ENCODE data around the gene COL27A1.

The COL27A1 gene

DNA sequence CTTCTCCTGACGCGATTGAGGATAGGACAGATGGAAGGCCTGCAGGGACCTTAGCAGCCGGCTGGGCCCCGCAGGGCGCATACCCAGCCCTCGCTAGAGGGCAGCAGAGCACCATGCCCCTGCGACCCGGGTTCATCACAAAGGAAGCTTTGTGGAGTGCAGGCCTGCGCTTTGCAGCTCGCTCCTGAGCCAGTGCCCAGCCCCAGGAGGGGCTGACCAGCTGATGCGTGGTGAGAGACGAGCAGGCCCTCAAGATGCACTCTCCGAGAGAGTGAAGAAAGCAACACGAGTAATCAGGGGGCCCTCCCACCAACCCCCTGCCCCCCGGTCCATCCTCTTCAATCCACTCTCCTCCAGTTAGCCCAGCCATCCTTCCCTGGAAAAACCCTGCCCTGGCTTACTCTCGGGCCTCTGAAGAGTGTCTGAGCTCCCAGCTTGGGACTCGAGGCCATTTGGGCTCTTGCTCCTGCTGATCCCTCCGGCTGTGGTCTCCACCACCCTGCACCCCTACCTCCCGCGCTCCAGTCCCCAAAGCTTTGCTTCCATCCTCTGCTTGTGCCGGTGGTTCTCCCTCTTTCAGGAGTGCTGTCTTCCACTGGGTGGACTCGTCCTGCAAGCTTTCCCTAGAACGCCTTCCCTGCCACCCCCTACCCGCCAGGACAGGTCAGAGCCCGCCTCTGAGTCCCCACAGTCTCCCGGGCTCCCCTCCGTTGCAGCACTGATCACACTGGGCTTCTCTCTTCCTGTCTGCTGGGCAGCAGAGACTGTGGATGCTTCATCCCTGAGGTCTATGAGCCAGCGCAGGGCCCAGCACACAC is 47.1 kb upstream of the COL27A1 start:
- Histone ChIP-seq H3K36me3 (ENCODE audit: control insufficient read depth in 2 of 2, insufficient read depth in 1 of 2, low read length in 2 of 2) (no peaks in the 10 kb centered on the region), H3K4me1 (ENCODE audit: control insufficient read depth, insufficient read depth, low read length) (no peaks in the 10 kb centered on the region), H3K4me3 (ENCODE audit: low read depth, low read length) (no peak overlapping the region), H3K9me3 (ENCODE audit: control insufficient read depth, insufficient read depth, low read depth, low read length) (no peaks in the 10 kb centered on the region), H3K27ac (ENCODE audit: extremely low read depth, low read depth, low read length) (no peak overlapping the region)
- ChIA-PET CTCF (interaction anchor here (0.5 to 10.8 kb wide), 74 partner anchors 8 to 1809 kb away, joined by 3 to 225 read pairs (median 4); partner anchors contain the start of genes AMBP, COL27A1 and KIF12), POLR2A (interaction anchor here (0.6 to 1.5 kb wide), 5 partner anchors 33 to 183 kb away, joined by 3 to 9 read pairs (median 3); no protein-coding TSS in a partner anchor)
- TF ChIP-seq ZEB2 (tag by site-specific recombination; IDR thresholded peaks at IDR 0.05) (no peak), WT1 (tag by site-specific recombination; IDR thresholded peaks at IDR 0.05) (no peak), ZNF292 (tag by site-specific recombination; IDR thresholded peaks at IDR 0.05; ENCODE audit: borderline replicate concordance, low read depth) (no peak), KLF17 (tag by site-specific recombination; IDR thresholded peaks at IDR 0.05) (no peak), ZNF184 (tag by site-specific recombination; IDR thresholded peaks at IDR 0.05) (no peak), TCF7L2 (IDR thresholded peaks at IDR 0.05; ENCODE audit: borderline replicate concordance, low read depth, low read length) (no peak), ZNF211 (tag by site-specific recombination; IDR thresholded peaks at IDR 0.05; ENCODE audit: low read depth) (no peak), SCRT1 (tag by site-specific recombination; IDR thresholded peaks at IDR 0.05; ENCODE audit: borderline replicate concordance) (no peak), ZBTB17 (tag by site-specific recombination; IDR thresholded peaks at IDR 0.05) (0 out of 2 replicates have a peak, but pooled peaks have one; percentile 22), ZNF214 (tag by site-specific recombination; IDR thresholded peaks at IDR 0.05; ENCODE audit: borderline replicate concordance) (no peak), ZNF114 (tag by site-specific recombination; IDR thresholded peaks at IDR 0.05) (no peak), ZNF2 (tag by site-specific recombination; IDR thresholded peaks at IDR 0.05) (peak; percentile 70; the same call in 1 of the 2 replicates), KLF16 (tag by site-specific recombination; IDR thresholded peaks at IDR 0.05) (no peak), ZFP3 (tag by site-specific recombination; IDR thresholded peaks at IDR 0.05; ENCODE audit: low read depth) (no peak), ZNF654 (tag by site-specific recombination; IDR thresholded peaks at IDR 0.05; ENCODE audit: low read depth) (peak; percentile 69), ZFP69B (tag by site-specific recombination; IDR thresholded peaks at IDR 0.05) (0 out of 2 replicates have a peak, but pooled peaks have one; percentile 26), ZNF121 (tag by site-specific recombination; IDR thresholded peaks at IDR 0.05) (no peak)
- TF ChIP-seq, protein P1, sequence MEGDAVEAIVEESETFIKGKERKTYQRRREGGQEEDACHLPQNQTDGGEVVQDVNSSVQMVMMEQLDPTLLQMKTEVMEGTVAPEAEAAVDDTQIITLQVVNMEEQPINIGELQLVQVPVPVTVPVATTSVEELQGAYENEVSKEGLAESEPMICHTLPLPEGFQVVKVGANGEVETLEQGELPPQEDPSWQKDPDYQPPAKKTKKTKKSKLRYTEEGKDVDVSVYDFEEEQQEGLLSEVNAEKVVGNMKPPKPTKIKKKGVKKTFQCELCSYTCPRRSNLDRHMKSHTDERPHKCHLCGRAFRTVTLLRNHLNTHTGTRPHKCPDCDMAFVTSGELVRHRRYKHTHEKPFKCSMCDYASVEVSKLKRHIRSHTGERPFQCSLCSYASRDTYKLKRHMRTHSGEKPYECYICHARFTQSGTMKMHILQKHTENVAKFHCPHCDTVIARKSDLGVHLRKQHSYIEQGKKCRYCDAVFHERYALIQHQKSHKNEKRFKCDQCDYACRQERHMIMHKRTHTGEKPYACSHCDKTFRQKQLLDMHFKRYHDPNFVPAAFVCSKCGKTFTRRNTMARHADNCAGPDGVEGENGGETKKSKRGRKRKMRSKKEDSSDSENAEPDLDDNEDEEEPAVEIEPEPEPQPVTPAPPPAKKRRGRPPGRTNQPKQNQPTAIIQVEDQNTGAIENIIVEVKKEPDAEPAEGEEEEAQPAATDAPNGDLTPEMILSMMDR (tag by site-specific recombination; IDR thresholded peaks at IDR 0.05) = peak; percentile 82
- TF ChIP-seq, protein P2, sequence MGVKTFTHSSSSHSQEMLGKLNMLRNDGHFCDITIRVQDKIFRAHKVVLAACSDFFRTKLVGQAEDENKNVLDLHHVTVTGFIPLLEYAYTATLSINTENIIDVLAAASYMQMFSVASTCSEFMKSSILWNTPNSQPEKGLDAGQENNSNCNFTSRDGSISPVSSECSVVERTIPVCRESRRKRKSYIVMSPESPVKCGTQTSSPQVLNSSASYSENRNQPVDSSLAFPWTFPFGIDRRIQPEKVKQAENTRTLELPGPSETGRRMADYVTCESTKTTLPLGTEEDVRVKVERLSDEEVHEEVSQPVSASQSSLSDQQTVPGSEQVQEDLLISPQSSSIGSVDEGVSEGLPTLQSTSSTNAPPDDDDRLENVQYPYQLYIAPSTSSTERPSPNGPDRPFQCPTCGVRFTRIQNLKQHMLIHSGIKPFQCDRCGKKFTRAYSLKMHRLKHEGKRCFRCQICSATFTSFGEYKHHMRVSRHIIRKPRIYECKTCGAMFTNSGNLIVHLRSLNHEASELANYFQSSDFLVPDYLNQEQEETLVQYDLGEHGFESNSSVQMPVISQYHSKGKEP (tag by site-specific recombination; IDR thresholded peaks at IDR 0.05) = no peak

DNA sequence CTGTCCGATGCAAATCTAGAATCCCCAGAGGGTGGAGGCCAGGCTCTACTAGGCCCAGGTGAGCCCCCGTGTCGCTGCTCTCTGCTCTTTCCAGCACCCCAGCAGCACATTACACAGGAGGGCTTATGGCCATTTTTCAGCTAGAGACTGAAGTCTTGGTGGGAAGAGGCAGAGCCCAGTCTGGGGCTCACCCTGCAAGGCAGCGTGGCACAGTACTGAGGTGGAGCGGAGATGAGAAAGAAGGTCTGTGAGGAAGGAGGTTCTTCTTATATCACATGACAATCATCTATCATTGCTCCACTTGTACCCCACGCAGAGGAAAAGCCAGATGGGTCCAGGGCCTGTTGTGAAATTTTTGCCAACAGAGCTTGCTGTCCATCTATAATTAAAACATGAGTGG is 46.2 kb upstream of the COL27A1 start:
- CTCF ChIA-PET = interaction anchor here (0.5 to 10.8 kb wide), 25 partner anchors 9 to 244 kb away, joined by 3 to 225 read pairs (median 11); partner anchors contain the start of genes COL27A1 and KIF12
- H3K9me3 ChIP-seq (ENCODE audit: control insufficient read depth, insufficient read depth, low read depth, low read length) = no peaks in the 10 kb centered on the region
- POLR2A ChIA-PET = interaction anchor here (0.8 kb wide), 1 partner anchor 179 kb away, joined by 3 read pairs; no protein-coding TSS in a partner anchor
- no peaks in the 10 kb centered on the region for H3K4me1 ChIP-seq (ENCODE audit: control insufficient read depth, insufficient read depth, low read length)
- no peaks in the 10 kb centered on the region for H3K36me3 ChIP-seq (ENCODE audit: control insufficient read depth in 2 of 2, insufficient read depth in 1 of 2, low read length in 2 of 2)
- H3K4me3 ChIP-seq (ENCODE audit: low read depth, low read length) = no peak overlapping the region
- H3K27ac ChIP-seq (ENCODE audit: extremely low read depth, low read depth, low read length) = no peak overlapping the region
- TF ChIP-seq GLI4 (tag by site-specific recombination; IDR thresholded peaks at IDR 0.05) = no peak
- TF ChIP-seq ZNF155 (tag by site-specific recombination; IDR thresholded peaks at IDR 0.05) = no peak
- no peak for TF ChIP-seq ZNF558 (tag by site-specific recombination; IDR thresholded peaks at IDR 0.05)
- no peak for TF ChIP-seq ZNF132 (tag by site-specific recombination; IDR thresholded peaks at IDR 0.05; ENCODE audit: borderline replicate concordance)
- no peak for TF ChIP-seq ZNF560 (tag by site-specific recombination; IDR thresholded peaks at IDR 0.05; ENCODE audit: borderline replicate concordance)
- TF ChIP-seq SP3 (tag by site-specific recombination; IDR thresholded peaks at IDR 0.05) = no peak
- TF ChIP-seq ZNF23 (tag by site-specific recombination; IDR thresholded peaks at IDR 0.05; ENCODE audit: borderline replicate concordance) = no peak
- TF ChIP-seq ZNF660 (tag by site-specific recombination; IDR thresholded peaks at IDR 0.05) = no peak
- TF ChIP-seq, protein P3, sequence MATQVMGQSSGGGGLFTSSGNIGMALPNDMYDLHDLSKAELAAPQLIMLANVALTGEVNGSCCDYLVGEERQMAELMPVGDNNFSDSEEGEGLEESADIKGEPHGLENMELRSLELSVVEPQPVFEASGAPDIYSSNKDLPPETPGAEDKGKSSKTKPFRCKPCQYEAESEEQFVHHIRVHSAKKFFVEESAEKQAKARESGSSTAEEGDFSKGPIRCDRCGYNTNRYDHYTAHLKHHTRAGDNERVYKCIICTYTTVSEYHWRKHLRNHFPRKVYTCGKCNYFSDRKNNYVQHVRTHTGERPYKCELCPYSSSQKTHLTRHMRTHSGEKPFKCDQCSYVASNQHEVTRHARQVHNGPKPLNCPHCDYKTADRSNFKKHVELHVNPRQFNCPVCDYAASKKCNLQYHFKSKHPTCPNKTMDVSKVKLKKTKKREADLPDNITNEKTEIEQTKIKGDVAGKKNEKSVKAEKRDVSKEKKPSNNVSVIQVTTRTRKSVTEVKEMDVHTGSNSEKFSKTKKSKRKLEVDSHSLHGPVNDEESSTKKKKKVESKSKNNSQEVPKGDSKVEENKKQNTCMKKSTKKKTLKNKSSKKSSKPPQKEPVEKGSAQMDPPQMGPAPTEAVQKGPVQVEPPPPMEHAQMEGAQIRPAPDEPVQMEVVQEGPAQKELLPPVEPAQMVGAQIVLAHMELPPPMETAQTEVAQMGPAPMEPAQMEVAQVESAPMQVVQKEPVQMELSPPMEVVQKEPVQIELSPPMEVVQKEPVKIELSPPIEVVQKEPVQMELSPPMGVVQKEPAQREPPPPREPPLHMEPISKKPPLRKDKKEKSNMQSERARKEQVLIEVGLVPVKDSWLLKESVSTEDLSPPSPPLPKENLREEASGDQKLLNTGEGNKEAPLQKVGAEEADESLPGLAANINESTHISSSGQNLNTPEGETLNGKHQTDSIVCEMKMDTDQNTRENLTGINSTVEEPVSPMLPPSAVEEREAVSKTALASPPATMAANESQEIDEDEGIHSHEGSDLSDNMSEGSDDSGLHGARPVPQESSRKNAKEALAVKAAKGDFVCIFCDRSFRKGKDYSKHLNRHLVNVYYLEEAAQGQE (tag by site-specific recombination; IDR thresholded peaks at IDR 0.05) = no peak

All from HEK293 (cell line).